Duodenal mucosa (tissue), 2 donors: Measurements from ENCODE around the gene PXT1.

Experiments used
- H3K27ac ChIP-seq: one replicate; pipeline ENCODE4 v1.7.0; 2013; ENCODE audit warnings: low read depth, low read length
- H3K27me3 ChIP-seq, 2 donors: one replicate each; pipeline ENCODE4 v1.7.0; 2013; ENCODE audit warnings: low read length in 2 of 2, control low read depth in 1 of 2; ENCODE audit not compliant: insufficient read depth in 2 of 2, control insufficient read depth in 1 of 2
- H3K36me3 ChIP-seq, 2 donors: one replicate each; pipeline ENCODE4 v1.7.0; 2013; ENCODE audit warnings: low read length in 2 of 2, control low read depth in 1 of 2; ENCODE audit not compliant: insufficient read depth in 2 of 2, control insufficient read depth in 1 of 2
- H3K4me1 ChIP-seq, 2 donors: one replicate each; pipeline ENCODE4 v1.7.0; 2013; ENCODE audit warnings: low read length in 2 of 2, control low read depth in 1 of 2; ENCODE audit not compliant: insufficient read depth in 2 of 2, control insufficient read depth in 1 of 2
- H3K4me3 ChIP-seq, 2 donors: one replicate each; pipeline ENCODE4 v1.7.0; 2013; ENCODE audit warnings: low read length in 2 of 2, low read depth in 1 of 2
- H3K9ac ChIP-seq, 2 donors: one replicate each; pipeline ENCODE4 v1.7.0; 2013; ENCODE audit warnings: low read length in 2 of 2, low read depth in 1 of 2
- H3K9me3 ChIP-seq, 2 donors: one replicate each; pipeline ENCODE4 v1.7.0; 2013; ENCODE audit warnings: low read length in 2 of 2, control low read depth in 1 of 2; ENCODE audit not compliant: control insufficient read depth in 1 of 2

Gene PXT1

GRCh38 chr6:36445621-36446020 lies 3.0 kb upstream of the PXT1 start:
- no peaks in the 10 kb centered on the region for H3K9me3 ChIP-seq
- no peak overlapping the region for H3K9ac ChIP-seq
- no peak overlapping the region for H3K4me3 ChIP-seq
- H3K27ac ChIP-seq: no peak overlapping the region
- H3K27me3 ChIP-seq: no peaks in the 10 kb centered on the region
- H3K36me3 ChIP-seq: no peaks in the 10 kb centered on the region
- H3K4me1 ChIP-seq: peaks cover 21 to 22% of the 10 kb centered on the region in 2 donors

- H3K9ac ChIP-seq: peak overlapping the region; percentile 97 to 98
- peaks cover 22 to 26% of the 10 kb centered on the region in 2 donors for H3K4me1 ChIP-seq
- no peaks in the 10 kb centered on the region for H3K9me3 ChIP-seq
- H3K4me3 ChIP-seq: peak overlapping the region; percentile 78 to 93
- H3K27me3 ChIP-seq: no peaks in the 10 kb centered on the region
- H3K36me3 ChIP-seq: no peaks in the 10 kb centered on the region
- no peak overlapping the region for H3K27ac ChIP-seq
Measured at GRCh38 chr6:36444470-36444869, 1.8 kb upstream of the PXT1 start.

GRCh38 chr6:36443471-36444428 lies 1.1 kb upstream of the PXT1 start:
- Histone ChIP-seq H3K9ac (peak overlapping the region; percentile 97 to 98), H3K27me3 (no peaks in the 10 kb centered on the region), H3K4me3 (peak overlapping the region; percentile 78 to 93), H3K9me3 (no peaks in the 10 kb centered on the region), H3K27ac (peak overlapping the region; percentile 96), H3K36me3 (no peaks in the 10 kb centered on the region), H3K4me1 (peaks cover 22 to 27% of the 10 kb centered on the region in 2 donors)

GRCh38 chr6:36442103-36442670 lies 467 bp downstream of the PXT1 start:
- peak overlapping the region; percentile 65 to 97 for H3K9ac ChIP-seq
- peaks cover 22 to 27% of the 10 kb centered on the region in 2 donors for H3K4me1 ChIP-seq

GRCh38 chr6:36441307-36441894 lies 1.3 kb downstream of the PXT1 start:
- Histone ChIP-seq H3K4me1 (peaks cover 22 to 27% of the 10 kb centered on the region in 2 donors), H3K4me3 (no peak overlapping the region), H3K36me3 (no peaks in the 10 kb centered on the region), H3K27me3 (no peaks in the 10 kb centered on the region), H3K9me3 (no peaks in the 10 kb centered on the region), H3K9ac (peak overlapping the region; percentile 0 to 19), H3K27ac (peak overlapping the region; percentile 67)

More at GRCh38 chr6:36442103-36442670, 467 bp downstream of the PXT1 start:
- peak overlapping the region; percentile 96 for H3K27ac ChIP-seq
- no peaks in the 10 kb centered on the region for H3K27me3 ChIP-seq
- H3K4me3 ChIP-seq: peak overlapping the region; percentile 78 to 93
- H3K36me3 ChIP-seq: no peaks in the 10 kb centered on the region
- no peaks in the 10 kb centered on the region for H3K9me3 ChIP-seq

- Histone ChIP-seq H3K27ac (no peak overlapping the region), H3K36me3 (no peaks in the 10 kb centered on the region), H3K9ac (no peak overlapping the region), H3K9me3 (no peaks in the 10 kb centered on the region), H3K27me3 (no peaks in the 10 kb centered on the region), H3K4me1 (peaks cover 0 to 11% of the 10 kb centered on the region in 2 donors), H3K4me3 (no peak overlapping the region)
Measured at GRCh38 chr6:36436466-36436865, 6.2 kb downstream of the PXT1 start.

- no peaks in the 10 kb centered on the region for H3K9me3 ChIP-seq
- no peaks in the 10 kb centered on the region for H3K4me1 ChIP-seq
- no peak overlapping the region for H3K27ac ChIP-seq
- no peak overlapping the region for H3K4me3 ChIP-seq
- H3K27me3 ChIP-seq: no peaks in the 10 kb centered on the region
- H3K9ac ChIP-seq: no peak overlapping the region
- H3K36me3 ChIP-seq: no peaks in the 10 kb centered on the region
Measured at GRCh38 chr6:36432151-36432671, 10.4 kb downstream of the PXT1 start.

- Histone ChIP-seq H3K27me3 (no peaks in the 10 kb centered on the region), H3K27ac (no peak overlapping the region), H3K4me3 (no peak overlapping the region), H3K36me3 (no peaks in the 10 kb centered on the region), H3K4me1 (no peaks in the 10 kb centered on the region), H3K9me3 (no peaks in the 10 kb centered on the region), H3K9ac (no peak overlapping the region)
Measured at GRCh38 chr6:36431197-36431596, 11.5 kb downstream of the PXT1 start.

- H3K36me3 ChIP-seq: no peaks in the 10 kb centered on the region
- H3K4me3 ChIP-seq: no peak overlapping the region
- no peaks in the 10 kb centered on the region for H3K4me1 ChIP-seq
- no peaks in the 10 kb centered on the region for H3K27me3 ChIP-seq
- H3K27ac ChIP-seq: no peak overlapping the region
- no peak overlapping the region for H3K9ac ChIP-seq
- H3K9me3 ChIP-seq: no peaks in the 10 kb centered on the region
Measured at GRCh38 chr6:36430351-36430750, 12.3 kb downstream of the PXT1 start.

- Histone ChIP-seq H3K9ac (no peak overlapping the region), H3K4me1 (no peaks in the 10 kb centered on the region), H3K4me3 (no peak overlapping the region), H3K27me3 (no peaks in the 10 kb centered on the region), H3K9me3 (no peaks in the 10 kb centered on the region), H3K27ac (no peak overlapping the region), H3K36me3 (no peaks in the 10 kb centered on the region)
Measured at GRCh38 chr6:36428911-36429310, 13.7 kb downstream of the PXT1 start.
